IMR-90 (cell line): ENCODE results near the gene ZC3HAV1L. TPM values are rescaled to one million over a fixed set of nuclear protein-coding genes. Genes with fewer than 3 reads are reported as not detected.

Source experiments
- ATAC-seq: fragments of 200-7000 bp; cut with Tn5 transposase; 2 replicates; pipeline ENCODE4 v1.9.1; 2020; ENCODE audit warnings: low read depth, mild to moderate bottlenecking, moderate library complexity
- BruUV-seq: library from RNA; stranded (reverse); fragments of 400-500 nt; replicated peaks from 2 replicates; lab custom pipeline; 2021; lab: Mats Ljungman, UMichigan
- CTCF ChIA-PET: fragments of 300-600 bp; formaldehyde crosslinking; extraction: SDS; loops from one replicate; lab custom pipeline; 2021; ENCODE audit warnings: antibody characterized with exemption; lab: Yijun Ruan, JAX
- POLR2A ChIA-PET: fragments of 300-600 bp; sonication (Branson Sonifier 250); formaldehyde crosslinking; loops from one replicate; lab custom pipeline; 2022; ENCODE audit warnings: antibody characterized with exemption; ENCODE audit not compliant: unreplicated experiment; lab: Charles Lee
- DNase-seq: peaks from one replicate; pipeline ENCODE4 v3.0.0; 2013
- H2AFZ ChIP-seq: replicated peaks from 2 replicates; pipeline ENCODE3; 2013; ENCODE audit warnings: low read length, mild to moderate bottlenecking; ENCODE audit not compliant: poor library complexity
- H2AK5ac ChIP-seq: 2 replicates; pipeline ENCODE4 v1.6.1; 2013; ENCODE audit warnings: low read depth, low read length, inconsistent platforms
- H2AK9ac ChIP-seq: replicated peaks from 2 replicates; pipeline ENCODE3; 2013; ENCODE audit warnings: mild to moderate bottlenecking, low read depth, low read length, moderate library complexity; ENCODE audit not compliant: poor library complexity
- H2BK120ac ChIP-seq: 2 replicates; pipeline ENCODE4 v1.6.1; 2013; ENCODE audit warnings: low read depth, low read length, inconsistent platforms
- H2BK15ac ChIP-seq: 3 replicates; pipeline ENCODE4 v1.6.1; 2013; ENCODE audit warnings: low read depth, low read length, inconsistent platforms
- H2BK20ac ChIP-seq: 2 replicates; pipeline ENCODE4 v1.6.1; 2013; ENCODE audit warnings: low read depth, mild to moderate bottlenecking, inconsistent platforms, low read length, moderate library complexity
- H2BK5ac ChIP-seq: 2 replicates; pipeline ENCODE4 v1.6.1; 2013; ENCODE audit warnings: mild to moderate bottlenecking, low read depth, low read length, inconsistent platforms; ENCODE audit not compliant: poor library complexity, severe bottlenecking
- H3K14ac ChIP-seq: replicated peaks from 2 replicates; pipeline ENCODE4 v1.6.1; 2013; ENCODE audit warnings: low read depth, low read length, inconsistent platforms
- H3K18ac ChIP-seq: 2 replicates; pipeline ENCODE4 v1.6.1; 2013; ENCODE audit warnings: low read depth, low read length, control low read depth
- H3K23ac ChIP-seq: 2 replicates; pipeline ENCODE4 v1.6.1; 2013; ENCODE audit warnings: low read depth, low read length, inconsistent platforms
- H3K27ac ChIP-seq: 2 replicates; pipeline ENCODE4 v1.5.1; 2013; ENCODE audit warnings: mild to moderate bottlenecking, control low read depth, low read length; ENCODE audit not compliant: insufficient read depth
- H3K27me3 ChIP-seq: 2 replicates; pipeline ENCODE4 v1.6.1; 2013; ENCODE audit warnings: low read length; ENCODE audit not compliant: control insufficient read depth, insufficient read depth
- H3K36me3 ChIP-seq: 2 replicates; pipeline ENCODE4 v1.6.1; 2013; ENCODE audit warnings: low read length, mixed read lengths; ENCODE audit not compliant: control insufficient read depth, insufficient read depth
- H3K4ac ChIP-seq: 2 replicates; pipeline ENCODE4 v1.6.1; 2013; ENCODE audit warnings: low read depth, low read length, inconsistent platforms
- H3K4me1 ChIP-seq: 2 replicates; pipeline ENCODE4 v1.6.1; 2013; ENCODE audit warnings: low read length, mixed read lengths; ENCODE audit not compliant: control insufficient read depth, insufficient read depth
- H3K4me2 ChIP-seq: 2 replicates; pipeline ENCODE4 v1.6.1; 2013; ENCODE audit warnings: low read depth, mild to moderate bottlenecking, control low read depth, low read length, moderate library complexity
- H3K4me3 ChIP-seq: 2 replicates; pipeline ENCODE4 v1.5.1; 2013; ENCODE audit warnings: low read depth, mild to moderate bottlenecking, control low read depth, low read length, moderate library complexity; ENCODE audit not compliant: insufficient read depth
- H3K56ac ChIP-seq: 2 replicates; pipeline ENCODE4 v1.6.1; 2013; ENCODE audit warnings: low read length, inconsistent platforms; ENCODE audit not compliant: insufficient read depth; ENCODE audit errors: extremely low read depth
- H3K79me1 ChIP-seq, 2 experiments: 2 replicates each; pipeline ENCODE4 v1.6.1; 2013; ENCODE audit warnings: low read length in 2 of 2, inconsistent platforms in 1 of 2, low read depth in 1 of 2
- H3K9ac ChIP-seq: 2 replicates; pipeline ENCODE4 v1.6.1; 2013; ENCODE audit warnings: low read depth, low read length, control low read depth
- H3K9me1 ChIP-seq: 2 replicates; pipeline ENCODE4 v1.6.1; 2013; ENCODE audit warnings: low read length, inconsistent platforms; ENCODE audit not compliant: insufficient read depth
- H3K9me3 ChIP-seq: 2 replicates; pipeline ENCODE4 v1.6.1; 2013; ENCODE audit warnings: low read length; ENCODE audit not compliant: control insufficient read depth, insufficient read depth
- H4K20me1 ChIP-seq: 2 replicates; pipeline ENCODE4 v1.6.1; 2013; ENCODE audit warnings: low read length, inconsistent platforms; ENCODE audit not compliant: insufficient read depth
- H4K5ac ChIP-seq: 2 replicates; pipeline ENCODE4 v1.6.1; 2013; ENCODE audit warnings: mild to moderate bottlenecking, low read depth, low read length, control low read depth
- H4K8ac ChIP-seq, 2 experiments: 2 replicates each; pipeline ENCODE4 v1.6.1; 2013; ENCODE audit warnings: low read depth in 2 of 2, low read length in 2 of 2, control low read depth in 1 of 2, inconsistent platforms in 1 of 2
- H4K91ac ChIP-seq: 2 replicates; pipeline ENCODE4 v1.6.1; 2013; ENCODE audit warnings: low read depth, low read length, inconsistent platforms; ENCODE audit not compliant: insufficient read depth
- BHLHE40 ChIP-seq: fragments of 150-350 bp; IDR thresholded peaks from 2 replicates; pipeline ENCODE4 v1.6.1; 2016; ENCODE audit warnings: mild to moderate bottlenecking, low read depth, low read length
- CEBPB ChIP-seq: IDR thresholded peaks from 2 replicates; pipeline ENCODE4 v1.6.1; 2012; ENCODE audit warnings: low read depth, low read length, improper control_type of control experiment
- CHD1 ChIP-seq: IDR thresholded peaks from 2 replicates; pipeline ENCODE4 v1.6.1; 2012; ENCODE audit warnings: low read depth, low read length, improper control_type of control experiment
- CTCF ChIP-seq: conservative IDR thresholded peaks from 2 replicates; pipeline ENCODE4 v1.5.1; 2012; ENCODE audit warnings: mild to moderate bottlenecking, low read depth, low read length, improper control_type of control experiment
- FOS ChIP-seq: fragments of 150-350 bp; IDR thresholded peaks from 2 replicates; pipeline ENCODE4 v1.6.1; 2016; ENCODE audit warnings: low read depth, low read length
- MAFK ChIP-seq: IDR thresholded peaks from 2 replicates; pipeline ENCODE4 v1.6.1; 2012; ENCODE audit warnings: low read depth, low read length, improper control_type of control experiment
- POLR2A ChIP-seq: IDR thresholded peaks from 2 replicates; pipeline ENCODE4 v1.6.1; 2012; ENCODE audit warnings: mild to moderate bottlenecking, low read depth, low read length
- RAD21 ChIP-seq: IDR thresholded peaks from 2 replicates; pipeline ENCODE4 v1.6.1; 2012; ENCODE audit warnings: low read length, improper control_type of control experiment
- RCOR1 ChIP-seq: IDR thresholded peaks from 2 replicates; pipeline ENCODE4 v1.6.1; 2012; ENCODE audit warnings: mild to moderate bottlenecking, low read length, improper control_type of control experiment; ENCODE audit not compliant: insufficient replicate concordance
- RFX5 ChIP-seq: IDR thresholded peaks from 2 replicates; pipeline ENCODE4 v1.8.0; 2012; ENCODE audit warnings: low read depth, mild to moderate bottlenecking, low read length, moderate library complexity
- SMC3 ChIP-seq: fragments of 150-350 bp; IDR thresholded peaks from 2 replicates; pipeline ENCODE4 v1.6.1; 2016; ENCODE audit warnings: low read depth, mild to moderate bottlenecking, antibody characterized with exemption, low read length, moderate library complexity
- WGBS, 2 experiments: methylation state at CpG; one replicate each; pipeline versions ENCODE4 v1.1.5 to v1.1.7; 2013; ENCODE audit warnings: missing lambda C conversion rate in 2 of 2; ENCODE audit not compliant: insufficient read length in 1 of 2; ENCODE audit errors: extremely low coverage in 2 of 2; 5-methylcytosine and 5-hydroxymethylcytosine counted together
- dilution Hi-C: fragments of 300-500 bp; cut with HindIII; formaldehyde crosslinking; loops from one replicate; pipeline ENCODE4 v1.14.3; 2018; ENCODE audit warnings: low sequenced_read_pairs; ENCODE audit not compliant: unreplicated experiment
- in situ Hi-C: fragments of 300-500 bp; cut with MboI; formaldehyde crosslinking; loops from 3 replicates; pipeline ENCODE4 v1.14.3; 2019; ENCODE audit warnings: low sequenced_read_pairs, inconsistent platforms, mixed read lengths
- intact Hi-C: fragments of 100-400 bp; cut with micrococcal nuclease; formaldehyde crosslinking; loops from 2 replicates; pipeline ENCODE4 v1.10.0; 2022
- polyA plus RNA-seq, 3 experiments: library from polyadenylated mRNA; depleted of rRNA; stranded (reverse); fragments of >200 nt; gene quantifications; 2 replicates each; pipeline ENCODE4 v1.2.3, GENCODE V29; 2012; ENCODE audit warnings: low replicate concordance in 1 of 3
- total RNA-seq: library from RNA; depleted of rRNA; stranded (reverse); fragments of >200 nt; gene quantifications from 2 replicates; pipeline ENCODE4 v1.2.3, GENCODE V29; 2012
- TF ChIP-seq, protein P1 (sequence below): fragments of 150-350 bp; IDR thresholded peaks from 2 replicates; pipeline ENCODE4 v1.6.1; 2017; ENCODE audit warnings: mild to moderate bottlenecking, antibody characterized with exemption, low read length, low read depth
- TF ChIP-seq, protein P2 (sequence below): fragments of 150-350 bp; IDR thresholded peaks from 2 replicates; pipeline ENCODE4 v1.6.1; 2016; ENCODE audit warnings: low read depth, mild to moderate bottlenecking, low read length, moderate library complexity, borderline replicate concordance

Gene ZC3HAV1L
- total and polyA plus RNA-seq, 2 of the 4 experiments (the other 2 are of a cell fraction): 4.5 to 9.4 TPM

DNA sequence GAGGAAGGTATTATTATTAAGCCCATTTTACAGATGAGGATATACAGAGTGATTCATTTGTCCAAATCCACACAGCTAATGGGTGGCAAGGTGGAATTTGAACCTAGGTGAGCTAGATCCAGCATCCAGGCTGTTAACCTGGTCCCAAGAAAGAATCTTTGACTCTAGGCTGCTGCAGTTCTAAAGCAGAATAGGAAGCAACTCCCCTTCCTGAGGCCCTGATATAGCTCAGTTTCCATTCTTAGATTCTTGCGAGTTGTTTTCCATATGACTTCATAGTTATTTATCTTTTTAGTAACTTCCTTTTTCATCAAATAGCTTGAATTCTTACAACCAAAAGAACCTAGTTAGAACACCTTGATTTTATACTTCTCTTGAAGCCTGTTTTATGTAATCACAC lies 24.1 kb upstream of the ZC3HAV1L start:
- in situ Hi-C loops (no loop called here), dilution Hi-C loops (no loop called here), intact Hi-C loops (no loop called here)
- no peak overlapping the region for H3K27ac ChIP-seq
- no peak overlapping the region for H3K4me3 ChIP-seq
- H4K8ac ChIP-seq: no peak overlapping the region
- H3K56ac ChIP-seq: 0 out of 2 replicates have a peak overlapping the region, but pooled peaks have one; percentile 2
- peak overlapping the region; percentile 69 for H2AK9ac ChIP-seq
- H2BK15ac ChIP-seq: no peak overlapping the region
- H3K9ac ChIP-seq: no peak overlapping the region
- no peak overlapping the region for H3K4ac ChIP-seq
- no peak overlapping the region for H3K4me2 ChIP-seq
- no peak overlapping the region for H3K14ac ChIP-seq
- H3K9me3 ChIP-seq: no peaks in the 10 kb centered on the region
- WGBS, 2 experiments: no CpG with 5 or more reads among the region's 1 CpG
- no peaks in the 10 kb centered on the region for H3K4me1 ChIP-seq
- no peak overlapping the region for H3K23ac ChIP-seq
- no peak overlapping the region for H4K91ac ChIP-seq
- TF ChIP-seq CHD1: no peak
- TF ChIP-seq BHLHE40: no peak
- no peak for TF ChIP-seq CTCF
- TF ChIP-seq MAFK: no peak
- no peak for TF ChIP-seq CEBPB
- no peak for TF ChIP-seq RAD21
- TF ChIP-seq, protein P1, sequence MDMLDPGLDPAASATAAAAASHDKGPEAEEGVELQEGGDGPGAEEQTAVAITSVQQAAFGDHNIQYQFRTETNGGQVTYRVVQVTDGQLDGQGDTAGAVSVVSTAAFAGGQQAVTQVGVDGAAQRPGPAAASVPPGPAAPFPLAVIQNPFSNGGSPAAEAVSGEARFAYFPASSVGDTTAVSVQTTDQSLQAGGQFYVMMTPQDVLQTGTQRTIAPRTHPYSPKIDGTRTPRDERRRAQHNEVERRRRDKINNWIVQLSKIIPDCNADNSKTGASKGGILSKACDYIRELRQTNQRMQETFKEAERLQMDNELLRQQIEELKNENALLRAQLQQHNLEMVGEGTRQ: no peak
- no peak for TF ChIP-seq RCOR1
- TF ChIP-seq POLR2A: no peak
- no peak for TF ChIP-seq FOS
- TF ChIP-seq RFX5: no peak
- TF ChIP-seq SMC3: no peak
- TF ChIP-seq, protein P2, sequence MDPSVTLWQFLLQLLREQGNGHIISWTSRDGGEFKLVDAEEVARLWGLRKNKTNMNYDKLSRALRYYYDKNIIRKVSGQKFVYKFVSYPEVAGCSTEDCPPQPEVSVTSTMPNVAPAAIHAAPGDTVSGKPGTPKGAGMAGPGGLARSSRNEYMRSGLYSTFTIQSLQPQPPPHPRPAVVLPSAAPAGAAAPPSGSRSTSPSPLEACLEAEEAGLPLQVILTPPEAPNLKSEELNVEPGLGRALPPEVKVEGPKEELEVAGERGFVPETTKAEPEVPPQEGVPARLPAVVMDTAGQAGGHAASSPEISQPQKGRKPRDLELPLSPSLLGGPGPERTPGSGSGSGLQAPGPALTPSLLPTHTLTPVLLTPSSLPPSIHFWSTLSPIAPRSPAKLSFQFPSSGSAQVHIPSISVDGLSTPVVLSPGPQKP: no peak
- H3K9me1 ChIP-seq: no peaks in the 10 kb centered on the region
- no peak overlapping the region for H2BK5ac ChIP-seq
- peaks cover 18% of the 10 kb centered on the region for H3K36me3 ChIP-seq
- H4K20me1 ChIP-seq: no peaks in the 10 kb centered on the region
- ATAC-seq (no peak), DNase-seq (no peak)
- no TSS peak for BruUV-seq
- POLR2A ChIA-PET: no interaction called here
- H3K18ac ChIP-seq: no peak overlapping the region
- H3K27me3 ChIP-seq: no peaks in the 10 kb centered on the region
- CTCF ChIA-PET: interaction anchor here (2.6 kb wide), 1 partner anchor 15 kb away, joined by 7 read pairs; no protein-coding TSS in a partner anchor
- no peak overlapping the region for H2BK20ac ChIP-seq
- no peak overlapping the region for H2AK5ac ChIP-seq
- no peak overlapping the region for H2AFZ ChIP-seq
- H3K79me1 ChIP-seq: no peaks in the 10 kb centered on the region
- H2BK120ac ChIP-seq: no peak overlapping the region
- no peak overlapping the region for H4K5ac ChIP-seq
